ENCODE data around the gene ZSWIM1. TPM values are rescaled to one million over a fixed set of nuclear protein-coding genes. Genes with fewer than 3 reads are reported as not detected.

ZSWIM1 gene
- total and polyA plus RNA-seq, 2 donors (not counting 3 experiments of a cell fraction or from before 2014, with no cell fraction given) = 8.5 to 10.0 TPM

- ChIA-PET POLR2A (no interaction called here), CTCF (interaction anchor here (0.8 to 1.1 kb wide), 2 partner anchors 8 to 33 kb away, joined by 3 read pairs; no protein-coding TSS in a partner anchor)
- FAIRE-seq = no peak
- no peak for TF ChIP-seq EZH2 (IDR thresholded peaks at IDR 0.05; ENCODE audit: borderline replicate concordance, low read depth, low read length, severe bottlenecking)
- no peak for TF ChIP-seq POLR2AphosphoS5 (IDR thresholded peaks at IDR 0.05; ENCODE audit: insufficient read depth, low read depth, low read length)
- no peak for TF ChIP-seq MYC (IDR thresholded peaks at IDR 0.05; ENCODE audit: low read depth, low read length)
- no peak for TF ChIP-seq CTCF (IDR thresholded peaks at IDR 0.05; ENCODE audit: extremely low read depth in 1 of 2, insufficient read depth in 1 of 2, low read depth in 1 of 2, low read length in 2 of 2)
- no peak for TF ChIP-seq POLR2A (IDR thresholded peaks at IDR 0.05; ENCODE audit: low read depth, low read length)
- no peak for TF ChIP-seq JUN (IDR thresholded peaks at IDR 0.05; ENCODE audit: borderline replicate concordance, insufficient read depth, insufficient read length, low read depth)
- TF ChIP-seq GATA2 (IDR thresholded peaks at IDR 0.05; ENCODE audit: insufficient read depth, insufficient read length, low read depth, low read length) = no peak
- TF ChIP-seq, protein P1, sequence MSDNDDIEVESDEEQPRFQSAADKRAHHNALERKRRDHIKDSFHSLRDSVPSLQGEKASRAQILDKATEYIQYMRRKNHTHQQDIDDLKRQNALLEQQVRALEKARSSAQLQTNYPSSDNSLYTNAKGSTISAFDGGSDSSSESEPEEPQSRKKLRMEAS (IDR thresholded peaks at IDR 0.05; ENCODE audit: insufficient read depth, insufficient read length) = no peak
- TF ChIP-seq FOS (IDR thresholded peaks at IDR 0.05; ENCODE audit: borderline replicate concordance, insufficient read depth, low read length) = no peak
- H3K79me2 ChIP-seq (ENCODE audit: control insufficient read depth, insufficient read depth, low read length) = no peaks in the 10 kb centered on the region
- peaks cover 0 to 19% of the 10 kb centered on the region in 2 experiments for H3K36me3 ChIP-seq (ENCODE audit: control insufficient read depth in 2 of 2, extremely low read depth in 1 of 2, insufficient read depth in 2 of 2, low read length in 2 of 2)
- H3K4me2 ChIP-seq (ENCODE audit: insufficient read depth, low read length) = no peak overlapping the region
- H3K4me1 ChIP-seq (ENCODE audit: control insufficient read depth, extremely low read depth, insufficient read depth, low read length) = no peaks in the 10 kb centered on the region
- intact Hi-C loops (cut with micrococcal nuclease) = no loop called here
- dilution Hi-C loops (cut with MboI; ENCODE audit: extremely low pct_ligation_motif_present, low sequenced_read_pairs) = no loop called here
- no peak overlapping the region for H3K9ac ChIP-seq (replicated peaks; ENCODE audit: extremely low read depth, insufficient read depth, low read length)
- H3K27ac ChIP-seq (ENCODE audit: insufficient read depth, low read depth, low read length) = no peak overlapping the region
- H3K9me3 ChIP-seq (replicated peaks; ENCODE audit: control insufficient read depth, insufficient read depth, low read length) = no peaks in the 10 kb centered on the region
- H4K20me1 ChIP-seq (replicated peaks; ENCODE audit: control insufficient read depth, extremely low read depth, insufficient read depth, low read length) = no peaks in the 10 kb centered on the region
- H3K4me3 ChIP-seq (replicated peaks in 1 of 3; ENCODE audit: insufficient read depth in 1 of 3, low read depth in 1 of 3, low read length in 3 of 3) = no peak overlapping the region
- no TSS peak for BruUV-seq (replicated peaks)
- no peak overlapping the region for H2AFZ ChIP-seq (ENCODE audit: low read depth, low read length)
- no peaks in the 10 kb centered on the region for H3K27me3 ChIP-seq (ENCODE audit: control insufficient read depth in 2 of 2, insufficient read depth in 2 of 2, low read length in 2 of 2)
- no peak for DNase-seq (ENCODE audit: low read depth, low spot score)
- no peaks in the 10 kb centered on the region for H3K9me1 ChIP-seq (replicated peaks; ENCODE audit: control insufficient read depth, extremely low read depth, insufficient read depth, low read length)
Measured at GRCh38 chr20:45848969-45849582, 32.0 kb upstream of the ZSWIM1 start.

Data from endothelial cell of umbilical vein (primary cell).